GM18505 (cell line): ENCODE results near the gene HTN1.
"Not testable (repeated sequence)": the region's sequence is repeated elsewhere in the genome, so short reads cannot be mapped to it uniquely, and the experiment has no call there.

ENCODE experiments used
- ATAC-seq: cut with Tn5 transposase; IDR thresholded peaks from one replicate; pipeline ENCODE4 v1.9.1; 2021; ENCODE audit not compliant: unreplicated experiment
- POLR2A ChIP-seq: IDR thresholded peaks from 4 replicates; pipeline ENCODE4 v1.6.1; 2011; ENCODE audit warnings: borderline replicate concordance; ENCODE audit not compliant: insufficient read depth, insufficient read length; ENCODE audit errors: extremely low read depth

HTN1 gene

GRCh38 chr4:70050138-70050537, at the start of gene HTN1:
TSS of gene HTN1 (plus strand) at chr4:70050438. CDS start at chr4:70053077, 2,639 bp downstream.
- not testable (repeated sequence) for ATAC-seq

- ATAC-seq: no peak
- TF ChIP-seq POLR2A: no peak
Observed at GRCh38 chr4:70000711-70001110, 49.5 kb upstream of the HTN1 start.

- no peak for ATAC-seq
- no peak for TF ChIP-seq POLR2A
Observed at GRCh38 chr4:70002507-70002906, 47.7 kb upstream of the HTN1 start.

GRCh38 chr4:70008771-70009170, 41.5 kb upstream of the HTN1 start:
- no peak for ATAC-seq

GRCh38 chr4:70019006-70019405, 31.2 kb upstream of the HTN1 start:
- not testable (repeated sequence) for ATAC-seq

More at GRCh38 chr4:70008771-70009170, 41.5 kb upstream of the HTN1 start:
- TF ChIP-seq POLR2A: no peak

- no peak for ATAC-seq
Observed at GRCh38 chr4:70023218-70023617, 27.0 kb upstream of the HTN1 start.

GRCh38 chr4:70027011-70027410, 23.2 kb upstream of the HTN1 start:
- TF ChIP-seq POLR2A: no peak

More at GRCh38 chr4:70023218-70023617, 27.0 kb upstream of the HTN1 start:
- no peak for TF ChIP-seq POLR2A

GRCh38 chr4:70028159-70028558, 22.1 kb upstream of the HTN1 start, which contains the start of gene HTN3:
TSS of gene HTN3 (plus strand) at chr4:70028459. CDS start at chr4:70030741, 2,282 bp downstream.
- ATAC-seq: not testable (repeated sequence)

More at GRCh38 chr4:70027011-70027410, 23.2 kb upstream of the HTN1 start:
- no peak for ATAC-seq

- ATAC-seq: not testable (repeated sequence)
Observed at GRCh38 chr4:70037559-70037958, 12.7 kb upstream of the HTN1 start.

- not testable (repeated sequence) for ATAC-seq
Observed at GRCh38 chr4:70039928-70040327, 10.3 kb upstream of the HTN1 start.

- no peak for ATAC-seq
- no peak for TF ChIP-seq POLR2A
Observed at GRCh38 chr4:70041652-70042286, 8.5 kb upstream of the HTN1 start.

- not testable (repeated sequence) for ATAC-seq
Observed at GRCh38 chr4:70056534-70056933, 6.3 kb downstream of the HTN1 start.

GRCh38 chr4:70057651-70058050, 7.4 kb downstream of the HTN1 start:
- no peak for TF ChIP-seq POLR2A

GRCh38 chr4:70059149-70059548, 8.9 kb downstream of the HTN1 start:
- no peak for TF ChIP-seq POLR2A
- no peak for ATAC-seq

More at GRCh38 chr4:70057651-70058050, 7.4 kb downstream of the HTN1 start:
- no peak for ATAC-seq

GRCh38 chr4:70062000-70062399, 11.8 kb downstream of the HTN1 start:
- ATAC-seq: peak; percentile 70
- TF ChIP-seq POLR2A: no peak

GRCh38 chr4:70080205-70080604, 30.0 kb downstream of the HTN1 start:
- no peak for ATAC-seq

More at GRCh38 chr4:70080205-70080604, 30.0 kb downstream of the HTN1 start:
- no peak for TF ChIP-seq POLR2A
